HUES48 (cell line): Measurements from ENCODE around the gene UGGT2.
A peak's percentile ranks its signal among the peaks of the same experiment; 100 is the strongest.
"Not testable (repeated sequence)": the region's sequence is repeated elsewhere in the genome, so short reads cannot be mapped to it uniquely, and the experiment has no call there.

Experiments
- H3K27ac ChIP-seq: one replicate; pipeline ENCODE4 v1.7.0; 2013; ENCODE audit warnings: low read depth, low read length, inconsistent platforms
- H3K27me3 ChIP-seq: 2 replicates; pipeline ENCODE4 v1.6.1; 2013; ENCODE audit warnings: mild to moderate bottlenecking, low read length; ENCODE audit not compliant: control insufficient read depth, insufficient read depth
- H3K36me3 ChIP-seq: 2 replicates; pipeline ENCODE4 v1.6.1; 2013; ENCODE audit warnings: low read length; ENCODE audit not compliant: control insufficient read depth, insufficient read depth
- H3K4me1 ChIP-seq: 2 replicates; pipeline ENCODE4 v1.6.1; 2013; ENCODE audit warnings: mild to moderate bottlenecking, low read length; ENCODE audit not compliant: control insufficient read depth, insufficient read depth
- H3K4me3 ChIP-seq: 2 replicates; pipeline ENCODE4 v1.5.1; 2013; ENCODE audit warnings: mild to moderate bottlenecking, low read depth, low read length
- H3K9ac ChIP-seq: 2 replicates; pipeline ENCODE4 v1.6.1; 2013; ENCODE audit warnings: mild to moderate bottlenecking, low read depth, low read length, moderate library complexity
- H3K9me3 ChIP-seq: 2 replicates; pipeline ENCODE4 v1.6.1; 2013; ENCODE audit warnings: low read length; ENCODE audit not compliant: control insufficient read depth, insufficient read depth

UGGT2 gene

DNA sequence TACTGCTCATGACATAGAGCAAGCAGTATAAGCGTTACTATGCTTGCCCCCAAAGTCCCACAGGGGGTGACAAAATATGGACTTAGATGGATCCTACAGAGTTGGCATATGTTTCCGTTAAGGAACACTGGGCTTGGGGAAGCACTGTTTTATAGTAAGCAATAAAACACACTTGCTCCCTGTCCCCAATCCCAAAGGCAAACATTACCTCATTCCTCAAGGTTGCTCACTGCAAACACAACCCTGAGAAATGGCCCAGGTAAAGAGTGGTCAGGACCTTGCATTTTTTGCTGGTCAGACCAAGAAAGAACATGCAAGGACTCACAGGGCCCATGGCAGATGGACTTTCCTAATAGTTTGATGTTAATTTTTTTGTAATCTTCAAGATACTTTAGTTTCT is 32.3 kb downstream of the UGGT2 start:
- no peak overlapping the region for H3K9ac ChIP-seq
- H3K27me3 ChIP-seq, result no peaks in the 10 kb centered on the region
- H3K4me3 ChIP-seq, result no peak overlapping the region
- H3K4me1 ChIP-seq, result peaks cover 6% of the 10 kb centered on the region; the same call in 1 of the 2 replicates
- H3K9me3 ChIP-seq, result peaks cover 4% of the 10 kb centered on the region; the same call in 1 of the 2 replicates
- H3K27ac ChIP-seq, result peak overlapping the region; percentile 53
- peaks cover 12% of the 10 kb centered on the region; the same call in 1 of the 2 replicates for H3K36me3 ChIP-seq

DNA sequence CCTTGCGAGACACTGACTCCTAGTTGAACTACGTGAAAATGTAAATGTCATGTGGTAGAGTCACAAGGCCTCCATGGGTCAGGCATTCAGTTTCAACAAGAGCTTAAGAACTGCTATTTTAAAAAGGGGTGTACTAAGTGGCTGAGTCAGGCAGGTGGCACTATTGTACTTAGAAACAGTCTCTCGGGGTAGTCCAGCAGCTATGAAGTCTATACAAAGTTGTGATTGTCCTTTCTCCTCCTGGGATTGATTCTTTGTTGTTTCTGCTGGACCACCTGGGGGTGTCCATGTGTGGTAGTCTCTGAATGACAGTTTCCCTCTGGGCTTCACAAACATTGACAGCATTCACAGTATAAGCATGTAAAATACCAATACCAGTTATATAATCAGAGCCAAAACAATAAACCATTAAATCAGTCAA is 33.0 kb downstream of the UGGT2 start:
- H3K9me3 ChIP-seq, result peaks cover 4% of the 10 kb centered on the region; the same call in 1 of the 2 replicates
- peaks cover 12% of the 10 kb centered on the region; the same call in 1 of the 2 replicates for H3K36me3 ChIP-seq
- no peak overlapping the region for H3K4me3 ChIP-seq
- H3K4me1 ChIP-seq, result peaks cover 6% of the 10 kb centered on the region; the same call in 1 of the 2 replicates
- H3K27ac ChIP-seq, result peak overlapping the region; percentile 53
- no peak overlapping the region for H3K9ac ChIP-seq
- no peaks in the 10 kb centered on the region for H3K27me3 ChIP-seq

DNA sequence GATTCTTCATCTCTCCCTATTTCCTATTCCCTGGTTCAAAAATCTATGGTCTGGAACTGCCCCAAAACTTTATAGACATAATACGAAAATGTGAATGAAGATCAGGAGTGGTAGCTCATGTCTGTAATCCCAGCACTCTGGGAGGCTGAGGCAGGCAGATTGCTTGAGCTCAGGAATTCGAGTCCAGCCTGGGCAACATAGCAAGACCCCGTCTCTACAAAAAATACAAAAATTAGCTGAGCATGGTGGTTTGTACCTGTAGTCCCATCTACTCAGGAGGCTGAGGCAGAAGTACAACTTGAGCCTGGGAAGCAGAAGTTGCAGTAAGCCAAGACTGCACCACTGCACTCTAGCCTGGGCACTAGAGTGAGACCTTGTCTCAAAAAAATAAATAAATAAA is 35.1 kb downstream of the UGGT2 start:
- peaks cover 12% of the 10 kb centered on the region; the same call in 1 of the 2 replicates for H3K36me3 ChIP-seq
- peaks cover 4% of the 10 kb centered on the region; the same call in 1 of the 2 replicates for H3K9me3 ChIP-seq
- H3K4me3 ChIP-seq, result no peak overlapping the region
- no peak overlapping the region for H3K9ac ChIP-seq
- no peak overlapping the region for H3K27ac ChIP-seq
- H3K27me3 ChIP-seq, result no peaks in the 10 kb centered on the region
- H3K4me1 ChIP-seq, result peaks cover 6% of the 10 kb centered on the region; the same call in 1 of the 2 replicates

DNA sequence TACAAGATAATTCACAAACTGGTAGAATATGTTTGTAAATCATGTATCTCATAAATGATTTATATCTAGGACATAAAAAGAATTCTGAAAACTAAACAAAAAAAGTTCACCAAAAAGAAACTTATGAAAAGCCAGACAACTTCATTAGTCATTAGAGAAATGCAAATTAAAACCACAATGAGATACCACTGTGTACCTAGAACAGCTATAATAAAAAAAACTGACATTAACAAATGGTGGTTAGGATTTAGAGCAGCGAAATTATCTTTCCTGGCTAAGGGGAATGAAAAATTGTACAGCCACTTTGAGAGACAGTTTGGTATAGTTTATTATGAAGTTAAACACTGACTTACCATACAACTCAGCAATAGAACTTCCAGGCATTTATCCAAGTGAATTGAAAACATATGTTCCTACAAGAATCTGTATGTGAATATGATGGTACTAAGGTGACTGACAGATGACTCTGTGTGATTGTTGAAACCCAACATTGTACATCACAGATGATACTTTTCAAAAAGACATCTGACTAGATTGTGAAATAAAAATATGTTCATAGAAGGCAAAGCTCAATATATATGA is 41.8 kb downstream of the UGGT2 start:
- Histone ChIP-seq H3K27ac (no peak overlapping the region), H3K9ac (no peak overlapping the region), H3K4me3 (no peak overlapping the region)

DNA sequence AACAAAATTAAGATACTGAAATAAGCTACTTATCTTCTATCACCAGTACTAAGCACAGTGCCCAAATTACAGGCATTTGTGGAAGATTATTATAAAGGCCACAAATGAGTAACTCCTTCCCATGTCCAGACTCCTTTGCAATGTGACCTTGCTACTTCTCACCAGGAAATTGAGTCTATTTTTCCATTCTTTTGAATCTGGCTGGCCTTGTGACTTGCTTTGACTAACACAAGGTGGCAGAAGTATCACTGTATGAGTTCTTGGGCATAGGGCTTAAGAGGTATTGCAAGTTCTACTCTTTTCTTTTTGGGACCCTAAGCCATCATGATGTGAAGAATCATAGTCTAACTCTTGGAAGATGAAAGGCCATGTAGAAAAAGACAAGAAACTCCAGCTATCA is 49.9 kb downstream of the UGGT2 start:
- H3K9ac ChIP-seq, result no peak overlapping the region
- no peaks in the 10 kb centered on the region for H3K27me3 ChIP-seq
- no peak overlapping the region for H3K4me3 ChIP-seq
- H3K4me1 ChIP-seq, result peaks cover 53% of the 10 kb centered on the region
- no peaks in the 10 kb centered on the region for H3K9me3 ChIP-seq
- H3K36me3 ChIP-seq, result no peaks in the 10 kb centered on the region
- H3K27ac ChIP-seq, result no peak overlapping the region

More for the DNA sequence above, 41.8 kb downstream of the UGGT2 start:
- no peaks in the 10 kb centered on the region; the same call in 1 of the 2 replicates for H3K36me3 ChIP-seq
- H3K4me1 ChIP-seq, result no peaks in the 10 kb centered on the region
- H3K9me3 ChIP-seq, result peaks cover 4% of the 10 kb centered on the region; the same call in 1 of the 2 replicates
- H3K27me3 ChIP-seq, result no peaks in the 10 kb centered on the region

DNA sequence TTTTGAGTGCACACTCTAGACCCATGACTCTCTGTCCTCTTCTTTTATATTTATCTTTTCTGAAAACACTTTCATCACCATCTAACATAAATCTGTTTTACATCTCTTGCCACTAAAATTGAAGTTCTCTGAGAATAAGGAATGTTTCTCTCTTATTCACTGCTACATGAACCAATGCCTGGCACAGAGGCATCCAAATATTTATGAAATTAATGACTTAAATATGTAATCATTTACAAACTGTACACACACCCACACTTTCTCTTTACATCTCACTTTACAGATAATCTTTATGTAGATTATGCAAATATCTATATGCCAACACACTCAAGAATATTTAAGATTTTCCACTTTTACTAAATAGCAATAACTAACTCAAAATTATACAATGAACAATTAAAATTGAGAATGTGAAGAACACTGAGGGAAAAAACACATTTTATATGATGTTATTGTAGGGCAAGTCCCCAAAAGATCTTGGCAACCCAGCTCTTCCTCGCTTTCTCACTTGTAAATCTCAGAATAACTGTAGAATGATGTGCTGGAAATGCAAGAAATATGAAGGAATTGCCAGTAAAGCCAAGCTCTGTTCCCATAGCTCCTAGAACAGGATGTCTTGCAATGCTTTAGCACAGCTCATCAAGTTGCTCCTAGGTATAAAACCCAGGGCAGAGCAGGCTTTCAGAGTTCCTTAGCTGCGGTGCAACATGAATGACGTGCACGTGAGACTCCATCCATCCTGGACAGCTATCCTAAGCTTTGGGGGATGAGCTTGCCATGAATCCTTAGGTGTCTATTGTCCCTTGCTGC is 50.7 kb downstream of the UGGT2 start:
- Histone ChIP-seq H3K27me3 (no peaks in the 10 kb centered on the region), H3K9ac (no peak overlapping the region), H3K4me1 (peaks cover 61% of the 10 kb centered on the region), H3K4me3 (no peak overlapping the region), H3K36me3 (no peaks in the 10 kb centered on the region), H3K27ac (no peak overlapping the region), H3K9me3 (no peaks in the 10 kb centered on the region)

DNA sequence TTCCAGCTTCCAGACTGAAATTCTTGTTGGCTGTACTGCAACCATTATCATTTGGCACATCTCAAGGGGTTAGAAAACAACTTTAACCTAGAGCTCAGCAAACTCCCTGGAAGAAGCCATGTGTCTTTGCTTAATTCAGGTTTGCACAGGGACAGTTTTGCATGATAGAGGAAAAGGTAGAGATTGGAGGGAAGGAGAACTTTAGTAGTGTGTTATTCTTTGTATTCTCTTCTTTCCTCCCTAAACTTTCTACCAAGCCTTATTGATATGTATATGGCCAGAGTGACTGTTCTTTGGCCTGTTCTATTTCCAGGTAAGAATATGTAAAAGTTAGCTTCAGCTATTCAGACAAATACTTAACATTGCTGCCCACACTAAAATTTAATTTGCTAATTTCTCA is 53.1 kb downstream of the UGGT2 start:
- H3K36me3 ChIP-seq, result peaks cover 8% of the 10 kb centered on the region
- H3K27me3 ChIP-seq, result no peaks in the 10 kb centered on the region
- H3K9ac ChIP-seq, result peak overlapping the region; percentile 18
- H3K27ac ChIP-seq, result peak overlapping the region; percentile 87
- peaks cover 61% of the 10 kb centered on the region for H3K4me1 ChIP-seq
- H3K4me3 ChIP-seq, result peak overlapping the region; percentile 35; the same call in 1 of the 2 replicates
- no peaks in the 10 kb centered on the region for H3K9me3 ChIP-seq

DNA sequence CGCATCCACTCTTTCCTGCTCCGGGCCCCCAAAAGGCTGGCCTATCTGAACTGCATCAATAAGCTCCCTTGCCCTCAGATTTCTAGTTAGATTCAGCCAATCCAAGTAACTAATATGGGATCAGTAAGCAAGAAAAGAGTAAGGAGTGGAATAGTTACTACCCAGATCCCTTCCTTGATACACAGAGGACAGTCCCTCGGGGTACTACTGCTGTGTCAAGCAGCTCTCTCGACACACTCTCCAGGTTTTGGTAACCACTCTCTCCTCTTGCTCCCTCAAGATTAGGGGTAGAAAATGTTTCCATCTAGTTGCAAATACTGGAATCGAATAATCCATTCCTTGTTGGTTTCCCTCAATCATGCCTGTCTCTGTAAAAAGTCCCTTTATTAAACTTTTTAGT is 65.4 kb downstream of the UGGT2 start:
- Histone ChIP-seq H3K4me1 (peaks cover 5% of the 10 kb centered on the region; the same call in 1 of the 2 replicates), H3K9me3 (no peaks in the 10 kb centered on the region), H3K36me3 (peaks cover 3% of the 10 kb centered on the region; the same call in 1 of the 2 replicates), H3K4me3 (no peak overlapping the region), H3K27me3 (no peaks in the 10 kb centered on the region), H3K9ac (no peak overlapping the region), H3K27ac (no peak overlapping the region)

DNA sequence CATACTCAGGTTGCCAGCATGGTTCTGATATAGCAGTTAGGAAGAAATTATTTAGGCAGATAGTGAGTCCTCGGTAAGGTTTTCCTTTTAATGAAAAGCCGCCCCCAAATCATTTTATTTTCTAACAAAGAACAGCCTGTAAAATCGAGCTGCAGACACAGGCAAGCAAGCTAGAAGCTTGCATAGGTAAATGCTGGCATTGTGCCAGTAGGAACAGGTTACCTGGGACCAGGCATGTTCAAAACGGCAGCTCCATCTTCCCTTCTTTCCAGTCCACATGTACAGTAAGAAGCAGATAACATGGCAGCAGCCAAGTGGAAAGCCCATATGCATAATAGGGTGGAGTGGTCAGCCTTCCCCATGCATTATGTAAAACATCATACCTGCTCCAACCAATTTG is 71.1 kb downstream of the UGGT2 start:
- no peaks in the 10 kb centered on the region for H3K9me3 ChIP-seq
- H3K36me3 ChIP-seq, result no peaks in the 10 kb centered on the region; the same call in 1 of the 2 replicates
- no peak overlapping the region for H3K9ac ChIP-seq
- no peaks in the 10 kb centered on the region for H3K4me1 ChIP-seq
- H3K27ac ChIP-seq, result no peak overlapping the region
- H3K4me3 ChIP-seq, result no peak overlapping the region
- H3K27me3 ChIP-seq, result no peaks in the 10 kb centered on the region

DNA sequence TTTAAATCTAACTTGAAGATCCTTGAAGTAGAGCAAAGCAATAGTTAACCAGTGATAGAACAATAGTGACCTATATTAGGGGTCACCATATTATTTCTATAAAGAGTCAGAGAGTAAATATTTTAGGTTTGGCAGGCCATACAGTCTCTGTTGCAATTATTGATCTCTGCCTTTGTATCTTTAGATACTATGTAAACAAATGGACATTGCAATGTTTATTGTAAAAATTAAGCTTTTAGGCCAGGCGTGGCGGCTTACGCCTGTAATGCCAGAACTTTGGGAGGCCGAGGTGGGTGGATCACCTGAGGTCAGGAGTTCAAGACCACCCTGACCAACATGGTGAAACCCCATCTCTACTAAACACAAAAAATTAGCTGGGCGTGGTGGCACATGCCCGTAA is 80.5 kb downstream of the UGGT2 start:
- H3K36me3 ChIP-seq, H3K4me1 ChIP-seq, H3K4me3 ChIP-seq: not testable (repeated sequence)

DNA sequence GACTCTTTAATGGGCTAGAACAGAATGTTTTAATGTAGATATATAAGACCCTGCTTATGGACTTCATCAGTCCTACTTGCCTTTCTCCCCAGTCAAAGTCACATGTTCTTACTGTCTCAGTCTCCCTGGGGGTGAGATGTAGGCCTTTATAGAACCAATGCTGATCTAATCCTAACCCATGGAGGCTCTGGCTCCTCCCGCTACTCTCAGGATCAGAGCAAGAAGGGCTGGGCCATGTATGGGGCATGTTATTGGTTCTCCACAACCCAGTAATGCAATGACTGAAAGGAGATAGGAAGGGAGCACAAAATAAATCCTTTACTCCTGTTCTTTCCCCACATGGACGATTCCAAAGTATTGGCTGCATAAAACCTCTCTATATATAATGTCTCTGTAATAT is 82.3 kb downstream of the UGGT2 start:
- Histone ChIP-seq H3K9ac (no peak overlapping the region), H3K36me3 (0 out of 2 replicates have a peak, but pooled peaks cover 5% of the 10 kb centered on the region), H3K27me3 (no peaks in the 10 kb centered on the region), H3K4me1 (no peaks in the 10 kb centered on the region), H3K9me3 (no peaks in the 10 kb centered on the region), H3K27ac (no peak overlapping the region), H3K4me3 (no peak overlapping the region)

More for the DNA sequence above, 80.5 kb downstream of the UGGT2 start:
- H3K27ac ChIP-seq, H3K9ac ChIP-seq, H3K9me3 ChIP-seq, H3K27me3 ChIP-seq: not testable (repeated sequence)
